Measurements from ENCODE around the gene ULK1.

DNA sequence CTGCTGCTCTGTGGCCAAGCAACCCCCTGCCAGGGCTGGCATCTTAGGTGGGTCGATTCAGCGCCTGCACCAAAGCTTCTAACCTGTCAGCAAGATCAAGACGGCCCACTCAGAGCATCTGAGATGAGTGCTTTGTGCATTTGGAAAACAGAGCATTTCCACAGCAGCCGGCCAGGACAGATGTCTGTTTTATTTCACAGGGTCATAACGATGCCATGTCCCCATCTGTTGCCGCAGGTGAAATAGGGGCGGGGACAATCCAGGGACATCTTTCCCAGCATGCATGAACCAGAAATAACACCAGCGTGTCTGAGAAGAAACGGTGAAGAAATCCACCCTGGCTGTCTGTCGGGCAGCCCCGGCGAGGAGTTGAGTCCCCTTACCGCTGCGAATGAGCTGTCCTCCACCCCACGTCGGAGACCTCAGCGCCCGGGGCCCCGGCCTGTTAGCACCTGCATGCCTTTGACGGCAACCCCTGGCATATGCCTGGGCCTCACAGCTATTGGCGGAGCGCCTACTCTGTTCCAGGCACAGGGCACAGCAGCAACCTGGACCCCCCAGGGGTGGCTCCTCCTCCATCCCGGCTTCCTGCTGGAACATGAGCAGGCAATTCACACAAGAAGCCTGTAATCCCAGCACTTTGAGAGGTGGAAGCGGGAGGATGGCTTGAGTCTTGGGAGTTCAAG, 30.6 kb upstream of the ULK1 start:
- TF ChIP-seq, protein P1, sequence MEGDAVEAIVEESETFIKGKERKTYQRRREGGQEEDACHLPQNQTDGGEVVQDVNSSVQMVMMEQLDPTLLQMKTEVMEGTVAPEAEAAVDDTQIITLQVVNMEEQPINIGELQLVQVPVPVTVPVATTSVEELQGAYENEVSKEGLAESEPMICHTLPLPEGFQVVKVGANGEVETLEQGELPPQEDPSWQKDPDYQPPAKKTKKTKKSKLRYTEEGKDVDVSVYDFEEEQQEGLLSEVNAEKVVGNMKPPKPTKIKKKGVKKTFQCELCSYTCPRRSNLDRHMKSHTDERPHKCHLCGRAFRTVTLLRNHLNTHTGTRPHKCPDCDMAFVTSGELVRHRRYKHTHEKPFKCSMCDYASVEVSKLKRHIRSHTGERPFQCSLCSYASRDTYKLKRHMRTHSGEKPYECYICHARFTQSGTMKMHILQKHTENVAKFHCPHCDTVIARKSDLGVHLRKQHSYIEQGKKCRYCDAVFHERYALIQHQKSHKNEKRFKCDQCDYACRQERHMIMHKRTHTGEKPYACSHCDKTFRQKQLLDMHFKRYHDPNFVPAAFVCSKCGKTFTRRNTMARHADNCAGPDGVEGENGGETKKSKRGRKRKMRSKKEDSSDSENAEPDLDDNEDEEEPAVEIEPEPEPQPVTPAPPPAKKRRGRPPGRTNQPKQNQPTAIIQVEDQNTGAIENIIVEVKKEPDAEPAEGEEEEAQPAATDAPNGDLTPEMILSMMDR (IDR thresholded peaks at IDR 0.05): no peak
- no peak for TF ChIP-seq POLR2A (IDR thresholded peaks at IDR 0.05)

All from esophagus squamous epithelium (tissue), 4 donors.